Measurements from ENCODE around the gene CCPG1. TPM values are rescaled to one million over a fixed set of nuclear protein-coding genes. Genes with fewer than 3 reads are reported as not detected.
"Not testable (repeated sequence)": the region's sequence is repeated elsewhere in the genome, so short reads cannot be mapped to it uniquely, and the experiment has no call there.

The CCPG1 gene
- total RNA-seq, 1 experiment from 2014 or later: 17.1 TPM

DNA sequence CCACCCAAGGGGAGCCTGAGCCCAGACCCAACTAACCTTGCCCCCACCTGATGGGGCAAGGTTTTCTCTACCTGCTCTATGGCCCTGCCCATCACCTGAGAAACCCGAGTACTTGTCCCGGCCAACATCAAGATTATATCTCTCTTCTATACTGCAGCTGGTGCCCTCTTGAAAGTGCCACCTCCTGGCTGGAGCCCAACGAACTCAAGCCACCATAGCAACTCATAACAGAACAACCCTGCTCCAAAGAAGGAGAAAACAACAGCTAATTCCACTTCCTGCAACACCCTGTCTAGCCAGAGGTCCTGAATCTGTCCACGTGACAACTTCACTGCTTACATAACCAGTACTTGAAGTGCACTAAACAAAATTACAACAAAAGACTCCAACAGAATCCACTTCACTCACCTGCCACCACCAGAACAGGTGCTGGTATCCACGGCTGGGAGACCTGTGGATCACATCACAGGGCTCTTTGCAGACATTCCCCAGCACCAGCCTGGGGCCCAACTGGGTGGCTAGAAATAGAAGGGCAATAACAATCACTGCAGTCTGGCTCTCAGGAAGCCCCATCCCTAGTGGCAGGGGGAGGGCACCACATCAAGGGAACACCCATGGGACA is 49.4 kb upstream of the CCPG1 start:
- ChIA-PET POLR2A (no interaction called here), CTCF (interaction anchor here (0.6 to 1.6 kb wide), 3 partner anchors 18 to 240 kb away, joined by 3 to 6 read pairs (median 3); no protein-coding TSS in a partner anchor)
- Mint-ChIP-seq H3K4me1 (no peaks in the 10 kb centered on the region), H3K27ac (no peak overlapping the region), H3K9me3 (peaks cover 16% of the 10 kb centered on the region), H3K36me3 (no peaks in the 10 kb centered on the region), H3K4me3 (no peak overlapping the region), H3K27me3 (ENCODE audit: low read depth) (no peaks in the 10 kb centered on the region)
- ATAC-seq (no peak), DNase-seq (ENCODE audit: low spot score) (no peak)
- TF ChIP-seq PRRX2 (CRISPR knock-in tag; IDR thresholded peaks at IDR 0.05) (no peak), JUN (CRISPR knock-in tag; IDR thresholded peaks at IDR 0.05) (no peak), ETV6 (CRISPR knock-in tag; IDR thresholded peaks at IDR 0.05) (no peak), ZBTB21 (CRISPR knock-in tag; IDR thresholded peaks at IDR 0.05; ENCODE audit: borderline replicate concordance) (no peak), KAT7 (CRISPR knock-in tag; IDR thresholded peaks at IDR 0.05; ENCODE audit: borderline replicate concordance) (no peak), ATF1 (CRISPR knock-in tag; IDR thresholded peaks at IDR 0.05) (no peak), CREB1 (CRISPR knock-in tag; IDR thresholded peaks at IDR 0.05) (no peak), SMAD3 (CRISPR knock-in tag; IDR thresholded peaks at IDR 0.05; ENCODE audit: borderline replicate concordance) (no peak), TCF7 (CRISPR knock-in tag; IDR thresholded peaks at IDR 0.05; ENCODE audit: low read depth) (no peak), ZNF263 (CRISPR knock-in tag; IDR thresholded peaks at IDR 0.05; ENCODE audit: low read depth) (no peak)
- TF ChIP-seq, protein P1, sequence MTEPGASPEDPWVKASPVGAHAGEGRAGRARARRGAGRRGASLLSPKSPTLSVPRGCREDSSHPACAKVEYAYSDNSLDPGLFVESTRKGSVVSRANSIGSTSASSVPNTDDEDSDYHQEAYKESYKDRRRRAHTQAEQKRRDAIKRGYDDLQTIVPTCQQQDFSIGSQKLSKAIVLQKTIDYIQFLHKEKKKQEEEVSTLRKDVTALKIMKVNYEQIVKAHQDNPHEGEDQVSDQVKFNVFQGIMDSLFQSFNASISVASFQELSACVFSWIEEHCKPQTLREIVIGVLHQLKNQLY (CRISPR knock-in tag; IDR thresholded peaks at IDR 0.05): no peak
- TF ChIP-seq, protein P2, sequence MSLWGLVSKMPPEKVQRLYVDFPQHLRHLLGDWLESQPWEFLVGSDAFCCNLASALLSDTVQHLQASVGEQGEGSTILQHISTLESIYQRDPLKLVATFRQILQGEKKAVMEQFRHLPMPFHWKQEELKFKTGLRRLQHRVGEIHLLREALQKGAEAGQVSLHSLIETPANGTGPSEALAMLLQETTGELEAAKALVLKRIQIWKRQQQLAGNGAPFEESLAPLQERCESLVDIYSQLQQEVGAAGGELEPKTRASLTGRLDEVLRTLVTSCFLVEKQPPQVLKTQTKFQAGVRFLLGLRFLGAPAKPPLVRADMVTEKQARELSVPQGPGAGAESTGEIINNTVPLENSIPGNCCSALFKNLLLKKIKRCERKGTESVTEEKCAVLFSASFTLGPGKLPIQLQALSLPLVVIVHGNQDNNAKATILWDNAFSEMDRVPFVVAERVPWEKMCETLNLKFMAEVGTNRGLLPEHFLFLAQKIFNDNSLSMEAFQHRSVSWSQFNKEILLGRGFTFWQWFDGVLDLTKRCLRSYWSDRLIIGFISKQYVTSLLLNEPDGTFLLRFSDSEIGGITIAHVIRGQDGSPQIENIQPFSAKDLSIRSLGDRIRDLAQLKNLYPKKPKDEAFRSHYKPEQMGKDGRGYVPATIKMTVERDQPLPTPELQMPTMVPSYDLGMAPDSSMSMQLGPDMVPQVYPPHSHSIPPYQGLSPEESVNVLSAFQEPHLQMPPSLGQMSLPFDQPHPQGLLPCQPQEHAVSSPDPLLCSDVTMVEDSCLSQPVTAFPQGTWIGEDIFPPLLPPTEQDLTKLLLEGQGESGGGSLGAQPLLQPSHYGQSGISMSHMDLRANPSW (CRISPR knock-in tag; conservative IDR thresholded peaks at IDR 0.05; ENCODE audit: low read depth): no peak
- TF ChIP-seq, protein P3, sequence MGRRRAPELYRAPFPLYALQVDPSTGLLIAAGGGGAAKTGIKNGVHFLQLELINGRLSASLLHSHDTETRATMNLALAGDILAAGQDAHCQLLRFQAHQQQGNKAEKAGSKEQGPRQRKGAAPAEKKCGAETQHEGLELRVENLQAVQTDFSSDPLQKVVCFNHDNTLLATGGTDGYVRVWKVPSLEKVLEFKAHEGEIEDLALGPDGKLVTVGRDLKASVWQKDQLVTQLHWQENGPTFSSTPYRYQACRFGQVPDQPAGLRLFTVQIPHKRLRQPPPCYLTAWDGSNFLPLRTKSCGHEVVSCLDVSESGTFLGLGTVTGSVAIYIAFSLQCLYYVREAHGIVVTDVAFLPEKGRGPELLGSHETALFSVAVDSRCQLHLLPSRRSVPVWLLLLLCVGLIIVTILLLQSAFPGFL (CRISPR knock-in tag; IDR thresholded peaks at IDR 0.05; ENCODE audit: borderline replicate concordance): no peak
- TF ChIP-seq, protein P4, sequence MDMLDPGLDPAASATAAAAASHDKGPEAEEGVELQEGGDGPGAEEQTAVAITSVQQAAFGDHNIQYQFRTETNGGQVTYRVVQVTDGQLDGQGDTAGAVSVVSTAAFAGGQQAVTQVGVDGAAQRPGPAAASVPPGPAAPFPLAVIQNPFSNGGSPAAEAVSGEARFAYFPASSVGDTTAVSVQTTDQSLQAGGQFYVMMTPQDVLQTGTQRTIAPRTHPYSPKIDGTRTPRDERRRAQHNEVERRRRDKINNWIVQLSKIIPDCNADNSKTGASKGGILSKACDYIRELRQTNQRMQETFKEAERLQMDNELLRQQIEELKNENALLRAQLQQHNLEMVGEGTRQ (CRISPR knock-in tag; IDR thresholded peaks at IDR 0.05): no peak

DNA sequence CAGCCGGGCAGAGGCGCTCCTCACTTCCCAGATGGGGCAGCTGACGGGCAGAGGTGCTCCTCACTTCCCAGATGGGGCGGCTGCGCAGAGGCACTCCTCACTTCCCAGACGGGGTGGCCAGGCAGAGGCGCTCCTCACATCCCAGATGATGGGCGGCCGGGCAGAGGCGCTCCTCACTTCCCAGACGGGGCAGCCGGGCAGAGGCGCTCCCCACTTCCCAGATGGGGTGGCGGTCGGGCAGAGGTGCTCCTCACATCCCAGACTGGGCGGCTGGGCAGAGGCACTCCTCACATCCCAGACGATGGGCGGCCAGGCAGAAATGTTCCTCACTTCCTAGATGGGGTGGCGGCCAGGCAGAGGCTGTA is 38.9 kb upstream of the CCPG1 start:
- DNase-seq (ENCODE audit: low spot score); POLR2A ChIA-PET; CTCF ChIA-PET; H3K4me1 Mint-ChIP-seq; H3K27ac Mint-ChIP-seq; ATAC-seq; H3K4me3 Mint-ChIP-seq; H3K27me3 Mint-ChIP-seq (ENCODE audit: low read depth): not testable (repeated sequence)
- peaks cover 23% of the 10 kb centered on the region for H3K9me3 Mint-ChIP-seq
- peaks cover 23% of the 10 kb centered on the region for H3K36me3 Mint-ChIP-seq

DNA sequence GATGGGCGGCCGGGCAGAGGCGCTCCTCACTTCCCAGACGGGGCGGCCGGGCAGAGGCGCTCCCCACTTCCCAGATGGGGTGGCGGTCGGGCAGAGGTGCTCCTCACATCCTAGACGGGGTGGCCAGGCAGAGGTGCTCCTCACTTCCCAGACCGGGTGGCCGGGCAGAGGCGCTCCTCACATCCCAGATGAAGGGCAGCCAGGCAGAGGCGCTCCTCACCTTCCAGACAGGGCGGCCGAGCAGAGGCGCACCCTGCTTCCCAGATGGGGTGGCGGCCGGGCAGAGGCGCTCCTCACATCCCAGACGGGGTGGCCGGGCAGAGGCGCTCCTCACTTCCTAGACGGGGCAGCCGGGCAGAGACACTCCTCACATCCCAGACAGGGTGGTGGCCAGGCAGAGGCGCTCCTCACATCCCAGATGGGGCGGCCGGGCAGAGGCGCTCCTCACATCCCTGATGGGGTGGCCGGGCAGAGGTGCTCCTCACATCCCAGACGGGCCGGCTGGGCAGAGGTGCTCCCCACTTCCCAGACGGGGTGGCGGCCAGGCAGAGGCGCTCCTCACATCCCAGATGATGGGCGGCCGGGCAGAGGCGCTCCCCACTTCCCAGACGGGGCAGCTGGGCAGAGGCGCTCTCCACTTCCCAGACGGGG is 38.3 kb upstream of the CCPG1 start:
- Mint-ChIP-seq H3K36me3 (peaks cover 23% of the 10 kb centered on the region), H3K9me3 (peaks cover 27% of the 10 kb centered on the region)
- H3K4me3 Mint-ChIP-seq; H3K27me3 Mint-ChIP-seq (ENCODE audit: low read depth); CTCF ChIA-PET; H3K27ac Mint-ChIP-seq; ATAC-seq; H3K4me1 Mint-ChIP-seq; POLR2A ChIA-PET; DNase-seq (ENCODE audit: low spot score): not testable (repeated sequence)

DNA sequence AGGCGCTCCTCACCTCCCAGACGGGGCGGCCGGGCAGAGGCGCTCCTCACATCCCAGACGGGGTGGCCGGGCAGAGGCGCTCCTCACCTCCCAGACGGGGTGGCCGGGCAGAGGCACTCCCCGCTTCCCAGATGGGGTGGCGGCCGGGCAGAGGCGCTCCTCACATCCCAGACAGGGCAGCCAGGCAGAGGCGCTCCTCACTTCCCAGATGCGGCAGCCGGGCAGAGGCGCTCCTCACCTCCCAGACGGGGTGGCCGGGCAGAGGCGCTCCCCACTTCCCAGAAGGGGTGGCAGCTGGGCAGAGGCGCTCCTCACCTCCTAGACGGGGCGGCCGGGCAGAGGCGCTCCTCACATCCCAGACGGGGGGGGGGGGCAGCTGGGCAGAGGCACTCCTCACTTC is 37.8 kb upstream of the CCPG1 start:
- CTCF ChIA-PET; H3K27me3 Mint-ChIP-seq (ENCODE audit: low read depth); ATAC-seq; H3K4me1 Mint-ChIP-seq; H3K4me3 Mint-ChIP-seq; H3K27ac Mint-ChIP-seq; POLR2A ChIA-PET; DNase-seq (ENCODE audit: low spot score): not testable (repeated sequence)
- peaks cover 28% of the 10 kb centered on the region for H3K9me3 Mint-ChIP-seq
- peaks cover 23% of the 10 kb centered on the region for H3K36me3 Mint-ChIP-seq

DNA sequence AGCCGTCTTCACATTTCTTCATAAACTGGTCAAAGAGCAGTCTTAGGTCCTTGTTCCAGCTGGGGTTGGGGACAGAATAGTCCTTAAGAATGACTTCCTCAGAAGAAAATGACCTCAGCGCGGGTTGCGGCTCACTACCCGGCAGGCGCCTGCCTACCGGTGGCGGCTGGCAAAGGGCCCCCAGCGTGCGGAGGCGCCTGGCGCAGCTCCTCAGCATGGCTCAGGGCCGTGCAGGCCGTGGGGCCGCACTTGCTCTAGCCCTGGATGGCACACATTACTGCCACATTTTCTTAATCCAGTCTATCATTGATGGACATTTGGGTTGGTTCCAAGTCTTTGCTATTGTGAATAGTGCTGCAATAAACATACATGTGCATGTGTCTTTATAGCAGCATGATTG is 35.0 kb upstream of the CCPG1 start:
- H3K27ac Mint-ChIP-seq; ATAC-seq; H3K4me1 Mint-ChIP-seq; POLR2A ChIA-PET; DNase-seq (ENCODE audit: low spot score); H3K27me3 Mint-ChIP-seq (ENCODE audit: low read depth); CTCF ChIA-PET; H3K4me3 Mint-ChIP-seq: not testable (repeated sequence)
- Mint-ChIP-seq H3K36me3 (peaks cover 21% of the 10 kb centered on the region), H3K9me3 (peaks cover 27% of the 10 kb centered on the region)
